Suprapubic skin (tissue), 3 donors: Measurements from ENCODE around the gene TFF2.

Experiments
- CTCF ChIP-seq, 2 donors: fragments of 200-600 bp in 1 of 2; fragments of 450-650 bp in 1 of 2; sonication (generic) in 1 of 2; IDR thresholded peaks; one replicate each; pipeline ENCODE4 v1.5.1; 2016 to 2019; ENCODE audit warnings: antibody characterized with exemption in 2 of 2, mild to moderate bottlenecking in 1 of 2, moderate library complexity in 1 of 2
- EP300 ChIP-seq: sonication (generic); formaldehyde crosslinking; IDR thresholded peaks from one replicate; pipeline ENCODE4 v1.6.1; 2017; ENCODE audit warnings: antibody characterized with exemption
- POLR2A ChIP-seq, 2 donors: fragments of 450-650 bp; IDR thresholded peaks; one replicate each; pipeline ENCODE4 v1.6.1; 2017; ENCODE audit warnings: antibody characterized with exemption in 2 of 2, mild to moderate bottlenecking in 2 of 2, moderate library complexity in 2 of 2

- TF ChIP-seq POLR2A (IDR thresholded peaks at IDR 0.05) (no peak), CTCF (IDR thresholded peaks at IDR 0.05) (no peak), EP300 (no peak)
Measured at GRCh38 chr21:42331660-42332059, 19.1 kb downstream of the TFF2 start.
